ENCODE data around the gene HSPA9. TPM values are rescaled to one million over a fixed set of nuclear protein-coding genes. Genes with fewer than 3 reads are reported as not detected.

The HSPA9 gene
- total RNA-seq, 1 experiment from 2014 or later, result 414 TPM

GRCh38 chr5:138605254-138605972, 30.2 kb upstream of the HSPA9 start:
- H3K27me3 Mint-ChIP-seq (ENCODE audit: low read depth), result no peaks in the 10 kb centered on the region
- ChIA-PET CTCF (interaction anchor here (1.1 to 2.0 kb wide), 4 partner anchors 26 to 219 kb away, joined by 3 to 9 read pairs (median 4); no protein-coding TSS in a partner anchor), POLR2A (interaction anchor here (1.5 kb wide), 1 partner anchor 30 kb away, joined by 4 read pairs; the partner anchor contains the start of gene HSPA9)
- TF ChIP-seq, protein P1, sequence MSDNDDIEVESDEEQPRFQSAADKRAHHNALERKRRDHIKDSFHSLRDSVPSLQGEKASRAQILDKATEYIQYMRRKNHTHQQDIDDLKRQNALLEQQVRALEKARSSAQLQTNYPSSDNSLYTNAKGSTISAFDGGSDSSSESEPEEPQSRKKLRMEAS (CRISPR knock-in tag; IDR thresholded peaks at IDR 0.05), result no peak
- TF ChIP-seq GTF2I (CRISPR knock-in tag; conservative IDR thresholded peaks at IDR 0.05), result no peak
- TF ChIP-seq ATF6 (CRISPR knock-in tag; IDR thresholded peaks at IDR 0.05), result no peak
- TF ChIP-seq, protein P2, sequence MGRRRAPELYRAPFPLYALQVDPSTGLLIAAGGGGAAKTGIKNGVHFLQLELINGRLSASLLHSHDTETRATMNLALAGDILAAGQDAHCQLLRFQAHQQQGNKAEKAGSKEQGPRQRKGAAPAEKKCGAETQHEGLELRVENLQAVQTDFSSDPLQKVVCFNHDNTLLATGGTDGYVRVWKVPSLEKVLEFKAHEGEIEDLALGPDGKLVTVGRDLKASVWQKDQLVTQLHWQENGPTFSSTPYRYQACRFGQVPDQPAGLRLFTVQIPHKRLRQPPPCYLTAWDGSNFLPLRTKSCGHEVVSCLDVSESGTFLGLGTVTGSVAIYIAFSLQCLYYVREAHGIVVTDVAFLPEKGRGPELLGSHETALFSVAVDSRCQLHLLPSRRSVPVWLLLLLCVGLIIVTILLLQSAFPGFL (CRISPR knock-in tag; IDR thresholded peaks at IDR 0.05; ENCODE audit: borderline replicate concordance), result no peak
- no peak for TF ChIP-seq CREB1 (CRISPR knock-in tag; IDR thresholded peaks at IDR 0.05)
- no peak for TF ChIP-seq NR1H2 (CRISPR knock-in tag; IDR thresholded peaks at IDR 0.05)
- TF ChIP-seq AR (CRISPR knock-in tag; IDR thresholded peaks at IDR 0.05), result no peak
- TF ChIP-seq ZNF425 (CRISPR knock-in tag; conservative IDR thresholded peaks at IDR 0.05), result no peak
- no peak for TF ChIP-seq SMAD3 (CRISPR knock-in tag; IDR thresholded peaks at IDR 0.05; ENCODE audit: borderline replicate concordance)
- no peak for TF ChIP-seq SOX15 (CRISPR knock-in tag; IDR thresholded peaks at IDR 0.05)
- TF ChIP-seq ARID4B (CRISPR knock-in tag; IDR thresholded peaks at IDR 0.05; ENCODE audit: borderline replicate concordance), result no peak
- TF ChIP-seq TP53 (CRISPR knock-in tag; IDR thresholded peaks at IDR 0.05), result no peak
- no peak for TF ChIP-seq ZNF281 (CRISPR knock-in tag; IDR thresholded peaks at IDR 0.05)
- no peak for TF ChIP-seq NFYB (CRISPR knock-in tag; conservative IDR thresholded peaks at IDR 0.05; ENCODE audit: low read depth)
- no peak overlapping the region for H3K4me3 Mint-ChIP-seq
- H3K27ac Mint-ChIP-seq, result no peak overlapping the region
- DNase-seq (ENCODE audit: low spot score), result no peak
- H3K4me1 Mint-ChIP-seq, result peaks cover 24% of the 10 kb centered on the region
- H3K9me3 Mint-ChIP-seq, result no peaks in the 10 kb centered on the region
- H3K36me3 Mint-ChIP-seq, result no peaks in the 10 kb centered on the region
- ATAC-seq, result no peak

All from WTC11 (cell line).